ENCODE results near the gene CCL27. TPM values are rescaled to one million over a fixed set of nuclear protein-coding genes. Genes with fewer than 3 reads are reported as not detected.

The CCL27 gene, protein sequence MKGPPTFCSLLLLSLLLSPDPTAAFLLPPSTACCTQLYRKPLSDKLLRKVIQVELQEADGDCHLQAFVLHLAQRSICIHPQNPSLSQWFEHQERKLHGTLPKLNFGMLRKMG
- not detected for total RNA-seq

- 96% methylated on average over 4 of the region's 4 CpGs for WGBS
- no peaks in the 10 kb centered on the region for H3K27me3 ChIP-seq
- TF ChIP-seq EP300 (IDR thresholded peaks at IDR 0.05): no peak
- TF ChIP-seq, protein P1, sequence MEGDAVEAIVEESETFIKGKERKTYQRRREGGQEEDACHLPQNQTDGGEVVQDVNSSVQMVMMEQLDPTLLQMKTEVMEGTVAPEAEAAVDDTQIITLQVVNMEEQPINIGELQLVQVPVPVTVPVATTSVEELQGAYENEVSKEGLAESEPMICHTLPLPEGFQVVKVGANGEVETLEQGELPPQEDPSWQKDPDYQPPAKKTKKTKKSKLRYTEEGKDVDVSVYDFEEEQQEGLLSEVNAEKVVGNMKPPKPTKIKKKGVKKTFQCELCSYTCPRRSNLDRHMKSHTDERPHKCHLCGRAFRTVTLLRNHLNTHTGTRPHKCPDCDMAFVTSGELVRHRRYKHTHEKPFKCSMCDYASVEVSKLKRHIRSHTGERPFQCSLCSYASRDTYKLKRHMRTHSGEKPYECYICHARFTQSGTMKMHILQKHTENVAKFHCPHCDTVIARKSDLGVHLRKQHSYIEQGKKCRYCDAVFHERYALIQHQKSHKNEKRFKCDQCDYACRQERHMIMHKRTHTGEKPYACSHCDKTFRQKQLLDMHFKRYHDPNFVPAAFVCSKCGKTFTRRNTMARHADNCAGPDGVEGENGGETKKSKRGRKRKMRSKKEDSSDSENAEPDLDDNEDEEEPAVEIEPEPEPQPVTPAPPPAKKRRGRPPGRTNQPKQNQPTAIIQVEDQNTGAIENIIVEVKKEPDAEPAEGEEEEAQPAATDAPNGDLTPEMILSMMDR (IDR thresholded peaks at IDR 0.05): no peak
- H3K36me3 ChIP-seq: peaks cover 18 to 41% (median 32%) of the 10 kb centered on the region in 4 donors
- H3K9me3 ChIP-seq: no peaks in the 10 kb centered on the region
- no peak for DNase-seq (ENCODE audit: extremely low spot score)
- intact Hi-C loops (cut with DNase I): no loop called here
- H3K4me3 ChIP-seq: no peak within 1 kb of the TSS
- H3K4me1 ChIP-seq: peaks cover 21 to 37% (median 30%) of the 10 kb centered on the region in 4 donors
- H3K27ac ChIP-seq (replicated peaks in 1 of 4): peak within 1 kb of the TSS in 2 of 4 donors; percentile 8 to 98
Measured at GRCh38 chr9:34662526-34663302, at the start of gene CCL27. Gene CCL27, minus strand, starts transcription at chr9:34662657. Its CDS starts 24 bp downstream, at chr9:34662633.

DNA sequence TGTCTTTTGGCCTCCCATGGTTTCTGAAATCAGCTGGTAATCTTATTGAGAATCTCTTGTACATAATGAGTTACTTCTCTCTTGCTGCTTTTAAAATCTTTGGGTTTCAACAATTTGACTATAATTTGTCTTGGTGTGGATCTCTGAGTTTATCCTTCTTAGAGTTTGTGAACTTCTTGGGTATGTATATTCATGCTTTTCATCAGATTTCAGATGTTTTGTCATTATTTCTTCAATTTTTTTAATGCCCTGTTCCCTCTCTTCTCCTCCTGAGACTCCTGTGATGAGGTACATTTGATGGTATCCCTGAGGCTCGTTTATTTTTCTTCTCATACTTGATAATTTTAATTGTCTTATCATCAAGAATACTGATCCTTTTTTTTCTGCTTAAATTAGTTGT lies 49.7 kb upstream of the CCL27 start:
- Histone ChIP-seq H3K36me3 (no peaks in the 10 kb centered on the region), H3K4me1 (peaks cover 0 to 10% (median 7%) of the 10 kb centered on the region in 4 donors), H3K4me3 (no peak overlapping the region), H3K27ac (replicated peaks in 1 of 4) (no peak overlapping the region), H3K9me3 (no peaks in the 10 kb centered on the region), H3K27me3 (no peaks in the 10 kb centered on the region)
- no peak for DNase-seq (ENCODE audit: extremely low spot score)
- 73% methylated on average over 1 of the region's 1 CpG for WGBS
- intact Hi-C loops (cut with DNase I): no loop called here
- TF ChIP-seq, protein P1 (IDR thresholded peaks at IDR 0.05): no peak
- TF ChIP-seq POLR2A (IDR thresholded peaks at IDR 0.05; ENCODE audit: low read depth) (no peak), POLR2AphosphoS5 (IDR thresholded peaks at IDR 0.05) (no peak), EP300 (IDR thresholded peaks at IDR 0.05) (no peak)

- Histone ChIP-seq H3K4me3 (no peak within 1 kb of the TSS), H3K9me3 (no peaks in the 10 kb centered on the region), H3K27me3 (no peaks in the 10 kb centered on the region), H3K4me1 (peaks cover 0 to 10% (median 7%) of the 10 kb centered on the region in 4 donors), H3K36me3 (no peaks in the 10 kb centered on the region), H3K27ac (replicated peaks in 1 of 4) (no peak within 1 kb of the TSS)
- intact Hi-C loops (cut with DNase I): no loop called here
- WGBS: 88% methylated on average over 2 of the region's 2 CpGs
- DNase-seq (ENCODE audit: extremely low spot score): no peak
- TF ChIP-seq, protein P1 (IDR thresholded peaks at IDR 0.05): no peak
- TF ChIP-seq POLR2AphosphoS5 (IDR thresholded peaks at IDR 0.05): no peak
Measured at GRCh38 chr9:34710023-34710422, 47.6 kb upstream of the CCL27 start, which contains the start of gene CCL21. Gene CCL21, minus strand, starts transcription at chr9:34710136. Its CDS starts 70 bp downstream, at chr9:34710066.

GRCh38 chr9:34709196-34709978 lies 46.9 kb upstream of the CCL27 start:
- Histone ChIP-seq H3K4me1 (peaks cover 0 to 10% (median 7%) of the 10 kb centered on the region in 4 donors), H3K9me3 (no peaks in the 10 kb centered on the region), H3K27me3 (no peaks in the 10 kb centered on the region), H3K4me3 (no peak overlapping the region), H3K27ac (replicated peaks in 1 of 4) (no peak overlapping the region), H3K36me3 (no peaks in the 10 kb centered on the region)
- no peak for TF ChIP-seq POLR2AphosphoS5 (IDR thresholded peaks at IDR 0.05)
- no peak for TF ChIP-seq POLR2A (IDR thresholded peaks at IDR 0.05; ENCODE audit: low read depth)
- TF ChIP-seq, protein P1 (IDR thresholded peaks at IDR 0.05): no peak
- TF ChIP-seq EP300 (IDR thresholded peaks at IDR 0.05): no peak
- WGBS: 100% methylated on average over 2 of the region's 9 CpGs
- intact Hi-C loops (cut with DNase I): loop anchor here (10.0 kb wide), 1 partner anchor 275 kb away; the partner anchor contains the start of gene DNAJB5
- DNase-seq (ENCODE audit: extremely low spot score): no peak
